ENCODE results near the gene CALML5.

The CALML5 gene

DNA sequence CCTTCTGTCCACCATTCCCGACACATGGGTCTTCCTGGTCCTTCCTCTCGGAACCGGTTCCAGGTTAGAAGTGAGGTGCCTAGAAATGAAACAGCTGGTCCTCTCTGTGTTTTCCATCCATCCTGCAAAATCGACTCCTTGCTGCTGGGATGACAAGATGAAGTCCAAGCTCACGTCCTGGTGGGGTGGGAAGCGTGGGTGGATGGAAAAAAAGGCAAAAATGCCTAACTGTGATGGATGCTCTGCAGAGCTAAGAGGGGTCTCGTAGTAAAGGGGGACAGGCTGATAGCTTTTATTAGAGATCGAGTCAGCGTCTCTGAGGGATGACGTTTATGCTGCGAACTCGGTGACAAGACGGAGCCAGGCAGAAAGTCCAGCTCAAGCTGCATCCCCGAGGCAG is 14.1 kb downstream of the CALML5 start:
- DNase-seq (ENCODE audit: low read depth, low spot score): no peak
- H3K4me3 ChIP-seq (ENCODE audit: low read depth, low read length): no peak overlapping the region
- in situ Hi-C loops (cut with HindIII; ENCODE audit: low sequenced_read_pairs): no loop called here
- TF ChIP-seq CTCF (IDR thresholded peaks at IDR 0.05; ENCODE audit: low read depth, low read length): no peak

DNA sequence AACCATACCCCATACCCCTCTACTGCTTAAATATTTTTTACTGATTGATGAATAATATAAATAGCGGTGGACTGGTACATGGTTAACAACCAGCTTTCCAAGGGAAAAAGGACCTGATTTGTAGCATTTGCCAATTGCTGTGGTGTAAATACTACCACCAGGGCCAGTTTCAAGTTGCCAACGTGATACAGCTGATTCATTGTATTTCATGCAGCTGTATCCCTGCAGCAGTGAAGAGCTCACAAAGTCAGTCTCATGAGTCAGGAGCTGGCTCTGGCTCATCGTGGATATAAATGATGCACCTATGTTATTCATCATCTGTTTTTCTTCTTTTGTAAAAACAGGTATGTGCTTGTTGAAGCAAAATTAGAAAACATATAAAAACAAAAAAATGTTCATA is 15.2 kb downstream of the CALML5 start:
- no peak for TF ChIP-seq CTCF (IDR thresholded peaks at IDR 0.05; ENCODE audit: low read depth, low read length)
- in situ Hi-C loops (cut with HindIII; ENCODE audit: low sequenced_read_pairs): no loop called here
- no peak for DNase-seq (ENCODE audit: low read depth, low spot score)
- no peak overlapping the region for H3K4me3 ChIP-seq (ENCODE audit: low read depth, low read length)

DNA sequence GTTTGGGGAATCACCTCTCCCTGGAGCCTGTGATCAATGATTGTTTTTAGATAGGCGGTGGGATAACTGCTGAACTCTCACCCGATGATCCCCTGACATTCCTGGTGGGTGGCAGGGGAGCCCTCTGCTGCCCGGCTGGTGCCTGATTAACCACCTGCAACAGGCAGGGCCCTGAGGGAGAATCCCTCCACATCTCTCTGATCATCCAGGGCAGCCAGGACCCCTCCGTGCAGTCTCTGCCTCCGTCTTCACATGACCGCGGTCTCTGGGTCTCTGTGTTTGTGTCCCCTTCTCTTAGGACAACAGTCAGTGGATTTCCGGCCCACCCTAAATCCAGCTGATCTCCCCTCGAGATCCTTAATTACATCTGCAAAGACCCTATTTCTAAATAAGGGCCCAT is 17.4 kb downstream of the CALML5 start:
- in situ Hi-C loops (cut with HindIII; ENCODE audit: low sequenced_read_pairs): no loop called here
- no peak overlapping the region for H3K4me3 ChIP-seq (ENCODE audit: low read depth, low read length)
- no peak for DNase-seq (ENCODE audit: low read depth, low spot score)
- no peak for TF ChIP-seq CTCF (IDR thresholded peaks at IDR 0.05; ENCODE audit: low read depth, low read length)

DNA sequence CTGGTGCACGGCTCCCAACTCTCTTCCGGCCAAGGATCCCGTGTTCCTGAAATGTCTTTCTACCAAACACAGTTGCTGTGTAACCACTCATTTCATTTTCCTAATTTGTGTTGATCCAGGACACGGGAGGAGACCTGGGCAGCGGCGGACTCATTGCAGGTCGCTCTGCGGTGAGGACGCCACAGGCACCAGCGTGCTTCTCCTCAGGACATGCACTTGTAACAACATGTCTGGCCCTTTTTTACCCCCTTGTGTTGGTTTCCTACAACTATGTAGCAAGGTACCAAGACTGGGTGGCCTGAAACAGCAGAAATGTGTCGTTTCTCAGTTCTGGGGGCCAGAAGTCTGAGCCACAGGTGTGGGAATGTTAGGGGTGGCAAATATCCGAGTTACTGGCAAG is 18.2 kb downstream of the CALML5 start:
- H3K4me3 ChIP-seq (ENCODE audit: low read depth, low read length): no peak overlapping the region
- DNase-seq (ENCODE audit: low read depth, low spot score): no peak
- no peak for TF ChIP-seq CTCF (IDR thresholded peaks at IDR 0.05; ENCODE audit: low read depth, low read length)
- in situ Hi-C loops (cut with HindIII; ENCODE audit: low sequenced_read_pairs): no loop called here

GRCh38 chr10:5480162-5480941 is 19.0 kb downstream of the CALML5 start:
- in situ Hi-C loops (cut with HindIII; ENCODE audit: low sequenced_read_pairs): no loop called here
- no peak for DNase-seq (ENCODE audit: low read depth, low spot score)
- TF ChIP-seq CTCF (IDR thresholded peaks at IDR 0.05; ENCODE audit: low read depth, low read length): no peak
- H3K4me3 ChIP-seq (ENCODE audit: low read depth, low read length): no peak overlapping the region

DNA sequence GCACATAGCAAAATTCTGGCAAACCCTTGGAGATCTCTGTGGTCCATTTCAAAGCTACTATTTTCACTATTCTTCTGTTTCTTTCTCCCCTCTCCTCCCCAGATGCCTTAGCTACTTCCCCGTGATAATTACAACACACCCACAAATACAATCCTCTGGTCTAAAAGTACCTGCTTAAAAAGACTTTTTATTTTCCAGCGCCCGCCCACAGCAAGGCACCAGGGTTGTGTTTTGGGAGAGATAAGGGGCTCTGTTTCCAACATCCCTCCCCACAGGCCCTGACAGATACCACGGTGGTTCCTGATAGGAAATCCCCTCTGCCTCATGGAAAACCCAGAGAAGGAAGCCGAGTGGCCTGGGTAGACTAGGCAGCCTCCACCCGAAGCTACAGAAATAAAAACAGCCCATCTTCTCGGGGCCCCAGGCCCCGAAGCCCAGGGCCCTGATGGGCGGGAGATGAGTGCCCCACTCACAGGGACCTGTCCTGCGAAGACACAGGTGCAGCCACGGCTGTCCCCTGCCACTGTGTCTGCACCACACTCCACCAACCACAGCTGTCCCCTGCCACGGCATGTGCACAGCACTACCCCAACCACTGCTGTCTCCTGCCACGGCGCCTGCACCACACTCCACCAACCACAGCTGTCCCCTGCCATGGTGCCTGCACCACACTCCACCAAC is 19.7 kb downstream of the CALML5 start:
- H3K4me3 ChIP-seq (ENCODE audit: low read depth, low read length): no peak overlapping the region
- in situ Hi-C loops (cut with HindIII; ENCODE audit: low sequenced_read_pairs): no loop called here
- DNase-seq (ENCODE audit: low read depth, low spot score): no peak
- TF ChIP-seq CTCF (IDR thresholded peaks at IDR 0.05; ENCODE audit: low read depth, low read length): no peak
